GM21786 (cell line): ENCODE data around the gene SAMD9.
A peak's percentile ranks its signal among the peaks of the same experiment; 100 is the strongest.
"Not testable (repeated sequence)": the region's sequence is repeated elsewhere in the genome, so short reads cannot be mapped to it uniquely, and the experiment has no call there.

ENCODE experiments used
- ATAC-seq: cut with Tn5 transposase; IDR thresholded peaks from one replicate; pipeline ENCODE4 v1.9.1; 2021; ENCODE audit not compliant: unreplicated experiment

The SAMD9 gene

DNA sequence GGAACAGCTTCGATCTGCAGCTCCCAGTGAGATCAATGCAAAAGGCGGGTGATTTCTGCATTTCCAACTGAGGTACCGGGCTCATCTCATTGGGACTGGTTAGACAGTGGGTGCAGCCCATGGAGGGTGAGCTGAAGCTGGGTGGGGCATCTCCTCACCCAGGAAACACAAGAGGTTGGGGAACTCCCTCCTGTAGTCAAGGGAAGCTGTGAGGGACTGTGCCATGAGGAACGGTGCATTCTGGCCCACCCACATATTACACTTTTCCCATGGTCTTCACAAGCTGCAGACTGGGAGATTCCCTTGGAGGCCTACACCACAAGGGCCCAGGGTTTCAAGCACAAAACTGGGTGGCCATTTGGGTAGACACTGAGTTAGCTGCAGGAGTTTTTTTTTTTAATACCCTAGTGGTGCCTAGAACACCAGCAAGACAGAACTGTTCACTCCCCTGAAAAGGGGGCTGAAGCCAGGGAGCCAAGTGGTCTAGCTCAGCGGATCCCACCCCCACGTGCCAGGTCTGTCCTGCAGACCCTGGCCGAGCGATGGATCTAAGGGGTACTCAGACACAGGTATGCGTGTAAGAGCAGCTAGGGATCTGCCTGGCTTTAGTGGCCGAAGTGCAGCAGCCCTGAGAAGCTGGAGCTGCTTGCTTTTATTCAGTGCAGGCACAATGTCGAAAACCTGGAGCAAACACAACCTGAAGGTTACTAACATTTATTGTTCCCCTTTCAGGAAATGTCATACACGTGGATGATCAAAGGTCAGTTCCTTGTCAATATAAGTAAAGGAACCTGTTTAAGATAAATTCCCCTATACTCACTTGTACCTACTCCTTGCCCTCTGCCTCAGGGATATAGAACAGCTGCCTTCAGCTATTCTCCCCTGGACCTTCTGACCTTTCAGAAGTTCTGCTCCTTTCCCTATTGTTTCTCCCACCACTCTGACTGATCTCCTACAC lies 3.1 kb upstream of the SAMD9 start:
- no peak for ATAC-seq

DNA sequence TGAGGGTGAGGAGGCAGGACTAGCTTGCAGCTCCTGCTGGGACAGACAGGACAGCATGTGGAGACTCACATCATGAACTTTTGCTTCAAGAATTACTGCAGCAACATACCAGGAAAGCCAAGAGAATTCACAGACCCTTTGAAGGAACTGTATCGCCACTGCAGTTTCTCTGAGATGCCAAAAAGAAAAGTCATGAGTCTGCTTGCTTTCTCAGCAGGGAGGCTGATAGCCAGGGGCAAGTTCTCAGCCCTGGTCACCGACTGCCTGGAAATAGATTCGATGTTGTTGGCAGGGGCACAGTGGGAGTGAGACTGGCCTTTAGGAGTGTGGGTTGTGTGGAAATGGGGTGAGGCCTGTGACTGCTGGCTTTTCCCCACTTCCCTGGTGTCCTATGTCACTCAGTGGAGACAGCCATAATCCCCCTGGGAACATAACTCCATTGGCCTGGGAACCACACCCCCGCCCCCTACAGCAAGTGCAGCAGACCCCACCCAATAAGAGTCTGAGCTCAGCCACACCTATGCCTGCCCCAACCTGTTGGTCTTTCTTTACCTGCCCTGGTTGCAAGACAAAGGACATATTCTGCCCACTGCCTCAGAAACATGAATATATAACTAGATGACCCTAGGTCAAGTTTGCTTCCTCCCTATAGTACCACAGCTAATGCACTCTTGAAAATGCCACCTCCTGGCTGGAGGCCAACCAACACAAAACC lies 1.6 kb upstream of the SAMD9 start:
- no peak for ATAC-seq

DNA sequence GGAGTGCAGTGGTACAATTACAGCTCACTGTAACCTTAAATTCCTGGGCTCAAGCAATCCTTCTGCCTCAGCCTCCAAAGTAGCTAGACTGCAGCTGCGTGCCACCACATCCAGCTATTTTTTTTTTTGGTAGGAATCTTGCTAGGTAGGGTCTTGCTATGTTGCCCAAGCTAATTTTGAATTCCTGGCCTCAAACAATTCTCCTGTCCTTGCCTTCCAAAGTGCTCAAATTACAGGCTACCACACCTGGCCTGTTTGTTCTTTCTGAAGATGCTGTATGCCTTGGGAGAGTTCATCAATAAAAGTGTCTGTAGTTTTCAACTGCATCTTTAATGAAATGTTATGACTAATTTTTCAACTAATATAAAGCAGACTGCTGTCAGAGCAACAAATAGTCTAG lies 452 bp downstream of the SAMD9 start:
- ATAC-seq: peak; percentile 7

DNA sequence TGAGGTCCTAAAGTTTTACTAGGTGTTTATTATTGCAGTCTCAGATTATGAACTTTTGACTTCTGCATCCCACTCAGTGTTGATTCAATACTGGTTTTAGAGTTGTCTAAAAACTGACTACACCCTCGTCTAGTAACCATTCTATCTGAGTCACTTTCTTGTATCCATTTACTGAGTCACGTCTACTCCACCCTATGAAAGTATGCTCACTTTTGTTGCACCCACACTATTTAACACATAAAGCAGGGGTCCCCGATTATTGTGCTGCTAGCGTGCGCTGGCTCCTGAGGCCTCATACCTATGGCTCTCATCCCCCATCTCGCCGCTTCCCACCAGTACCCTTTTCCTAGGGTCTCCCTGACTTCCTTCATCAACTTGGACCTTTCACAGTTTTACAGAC lies 2.0 kb downstream of the SAMD9 start:
- no peak for ATAC-seq

DNA sequence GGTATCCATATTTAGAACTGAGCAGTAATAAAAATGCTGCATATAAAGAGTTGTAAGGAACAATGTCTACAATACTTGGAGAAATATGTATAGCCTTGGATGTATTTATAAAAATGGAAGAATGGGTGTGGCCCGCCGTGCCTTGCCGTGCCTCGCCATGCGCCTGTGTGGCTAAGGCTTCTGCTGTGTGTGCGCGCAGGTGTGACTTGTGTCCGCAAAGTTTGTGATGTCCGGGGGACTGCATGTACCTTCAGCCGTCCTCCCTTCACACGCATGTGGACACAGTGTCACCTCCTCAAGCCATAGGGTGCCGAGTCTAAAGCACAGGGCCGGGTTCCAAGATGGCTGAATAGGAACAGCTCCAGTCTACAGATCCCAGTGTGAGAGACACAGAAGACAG lies 9.8 kb downstream of the SAMD9 start:
- no peak for ATAC-seq

DNA sequence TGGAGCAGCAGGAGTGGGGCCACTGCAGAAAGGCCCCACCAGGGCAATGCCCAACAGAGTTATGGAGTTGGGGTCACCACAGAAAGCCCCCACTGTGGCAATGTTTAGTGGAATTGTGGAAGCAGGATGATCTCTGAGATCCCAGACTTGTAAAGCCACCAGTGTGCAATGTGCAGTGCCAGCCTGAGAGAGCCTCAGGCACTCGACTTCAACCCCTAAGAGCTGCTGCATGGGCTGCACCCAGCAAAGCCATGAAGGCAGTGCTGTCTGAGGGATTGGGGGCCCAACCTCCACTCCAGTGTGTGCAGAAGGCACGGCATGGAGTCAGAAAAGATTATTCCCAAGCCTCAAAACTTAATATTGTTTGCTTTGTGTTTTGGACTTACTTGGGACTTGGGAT lies 20.4 kb downstream of the SAMD9 start:
- no peak for ATAC-seq

DNA sequence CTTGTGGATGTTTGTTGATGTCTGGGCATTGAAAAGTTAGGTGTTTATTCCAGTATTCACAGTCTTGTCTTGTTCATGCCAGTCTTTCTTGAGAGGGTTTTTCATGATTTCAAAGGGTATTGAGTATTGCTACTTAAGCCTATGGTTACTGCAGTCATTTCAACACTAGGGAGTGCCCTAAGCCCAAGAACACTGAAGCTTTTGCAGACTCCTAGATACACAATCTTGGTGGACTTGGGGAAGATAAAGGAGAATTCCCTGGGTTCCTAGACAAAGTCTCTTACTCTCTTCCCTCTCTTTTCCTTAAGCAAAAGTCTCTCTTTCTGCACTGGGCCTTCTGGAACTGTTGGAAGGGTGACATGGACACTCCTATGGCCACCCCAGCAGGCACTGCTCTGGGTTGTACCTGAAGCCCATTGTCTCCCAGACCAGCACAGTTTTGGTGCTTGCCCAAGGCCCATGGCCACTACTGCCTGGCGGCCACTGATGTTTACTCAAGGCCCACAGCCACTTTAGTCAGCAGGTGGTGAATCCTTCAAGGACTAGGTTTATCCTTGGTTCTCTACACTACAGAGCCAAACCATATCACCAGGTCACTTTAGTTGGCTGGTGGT lies 24.9 kb downstream of the SAMD9 start:
- peak; percentile 71 for ATAC-seq

DNA sequence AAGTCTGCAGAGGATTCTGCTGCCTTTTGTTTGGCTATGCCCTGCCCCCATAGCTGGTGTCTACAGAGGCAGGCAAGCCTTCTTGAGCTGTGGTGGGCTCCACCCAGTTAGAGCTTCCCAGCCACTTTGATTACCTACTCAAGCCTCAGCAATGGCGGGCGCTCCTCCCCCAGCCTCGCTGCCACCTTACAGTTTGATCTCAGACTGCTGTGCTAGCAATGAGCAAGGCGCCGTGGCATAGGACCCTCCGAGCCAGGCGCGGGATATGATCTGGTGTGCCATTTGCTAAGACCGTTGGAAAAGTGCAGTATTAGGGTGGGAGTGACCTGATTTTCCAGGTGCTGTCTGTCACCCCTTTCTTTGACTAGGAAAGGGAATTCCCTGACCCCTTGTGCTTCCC lies 44.4 kb downstream of the SAMD9 start:
- ATAC-seq: not testable (repeated sequence)

DNA sequence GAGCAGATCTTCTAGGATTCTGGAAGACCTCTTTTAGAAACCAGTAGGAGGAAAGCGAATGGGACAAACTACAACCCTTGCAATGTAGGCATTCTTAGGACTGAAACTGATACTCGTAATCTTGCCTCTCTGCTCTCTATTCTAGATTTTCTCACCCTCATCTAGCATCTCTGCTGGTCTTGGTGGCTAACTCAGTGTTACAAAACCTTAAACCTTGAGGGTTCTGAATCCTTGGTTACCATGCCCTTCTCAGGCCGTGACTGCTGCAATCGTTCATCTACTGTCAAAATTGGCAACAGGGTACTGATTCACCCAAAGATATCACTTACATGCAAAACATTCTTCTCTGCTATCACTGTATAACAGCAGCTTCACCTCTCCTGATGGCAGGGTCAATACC lies 55.2 kb downstream of the SAMD9 start:
- no peak for ATAC-seq

DNA sequence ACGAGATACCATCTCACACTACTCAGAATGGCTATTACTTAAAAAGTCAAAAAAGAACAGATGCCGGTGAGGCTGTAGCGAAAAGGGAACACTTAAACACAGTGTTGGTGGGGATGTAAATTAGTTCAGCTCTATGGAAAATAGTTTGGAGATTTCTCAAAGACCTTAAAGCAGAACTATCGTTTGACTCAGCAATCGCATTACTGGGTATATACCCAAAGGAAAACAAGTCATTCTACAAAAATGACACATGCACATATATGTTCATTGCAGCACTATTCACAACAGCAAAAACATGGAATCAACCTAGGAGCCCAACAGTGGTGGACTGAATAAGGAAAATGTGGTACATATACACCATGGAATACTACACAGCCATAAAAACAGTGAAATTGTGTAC lies 56.9 kb downstream of the SAMD9 start:
- ATAC-seq: no peak

DNA sequence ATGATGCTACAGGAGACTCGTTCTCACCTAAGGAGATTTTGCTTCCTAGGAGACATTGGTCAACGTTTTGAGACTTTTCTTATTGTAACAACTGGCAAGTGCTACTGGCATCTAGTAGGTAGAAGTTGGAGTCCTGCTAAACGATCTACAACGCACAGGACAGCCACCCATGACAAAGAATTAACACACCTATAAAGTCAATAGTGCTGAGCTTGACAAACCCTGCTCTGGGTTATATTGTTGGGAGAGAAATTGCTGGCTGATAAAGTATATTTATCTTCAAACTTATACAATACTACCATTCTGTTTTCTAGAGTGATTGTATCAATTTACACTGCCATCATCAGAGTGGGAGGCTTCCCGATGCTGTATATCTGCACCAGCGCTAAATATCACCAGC lies 57.8 kb downstream of the SAMD9 start:
- no peak for ATAC-seq

DNA sequence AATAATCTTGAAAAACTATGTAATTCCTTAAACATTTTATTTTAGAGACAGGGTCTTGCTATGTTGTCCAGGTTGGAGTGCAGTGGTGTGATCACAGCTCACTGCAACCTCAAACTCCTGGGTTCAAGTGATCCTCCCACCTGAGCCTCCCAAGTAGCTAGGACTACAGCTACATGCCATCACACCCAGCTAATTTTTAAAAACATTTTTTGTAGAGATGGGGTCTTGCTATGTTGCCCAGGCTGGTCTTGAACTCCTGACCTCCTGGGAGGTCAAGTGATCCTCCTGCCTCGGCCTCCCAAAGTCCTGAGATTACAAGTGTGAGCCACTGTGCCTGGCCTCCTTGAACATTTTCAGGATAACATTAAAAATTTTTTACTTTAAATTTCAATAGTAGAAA lies 61.2 kb downstream of the SAMD9 start:
- ATAC-seq: not testable (repeated sequence)

DNA sequence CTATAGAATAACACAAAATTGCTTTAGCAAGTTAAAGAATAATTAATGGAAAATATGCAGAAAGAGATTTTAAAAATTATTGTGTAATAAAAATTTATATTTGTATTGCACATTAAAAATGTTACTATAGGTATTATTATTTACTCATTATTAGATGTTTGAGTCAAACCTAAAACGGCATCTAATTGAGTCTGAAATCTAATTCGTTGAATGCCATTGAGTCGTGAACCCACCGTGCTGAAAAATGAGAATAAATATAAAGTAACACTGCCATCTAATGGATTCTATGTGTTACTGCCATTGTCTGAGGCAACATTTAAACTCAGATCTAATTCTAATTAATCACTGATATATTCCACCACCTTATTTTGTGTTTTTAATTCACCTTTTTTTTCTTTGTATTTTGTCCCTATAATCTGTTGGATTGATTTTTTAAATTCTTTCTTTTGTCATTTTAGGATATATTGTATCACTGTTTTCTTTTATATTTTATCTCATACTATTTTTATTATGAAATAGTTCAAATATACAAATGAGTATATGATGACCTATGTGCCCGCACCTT lies 62.2 kb downstream of the SAMD9 start:
- peak; percentile 74 for ATAC-seq

DNA sequence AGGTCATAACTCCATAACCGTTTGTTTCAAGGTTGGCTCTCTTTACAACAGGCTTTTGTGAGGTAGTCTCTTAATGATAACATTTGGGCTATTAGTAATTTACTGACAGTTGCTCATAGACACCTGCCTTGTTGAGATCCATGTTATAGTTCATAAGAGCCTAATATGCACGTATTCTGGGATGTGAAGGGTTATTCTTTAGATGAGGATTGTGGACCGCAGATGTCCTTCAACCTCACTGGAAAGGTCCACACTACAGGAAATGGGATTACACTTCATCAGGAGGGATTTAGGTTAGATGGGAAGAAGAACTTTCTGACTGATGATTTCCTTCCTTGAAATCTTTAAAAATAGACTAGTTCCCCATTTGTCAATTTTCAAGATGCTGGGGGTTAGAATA lies 62.8 kb downstream of the SAMD9 start:
- no peak for ATAC-seq

DNA sequence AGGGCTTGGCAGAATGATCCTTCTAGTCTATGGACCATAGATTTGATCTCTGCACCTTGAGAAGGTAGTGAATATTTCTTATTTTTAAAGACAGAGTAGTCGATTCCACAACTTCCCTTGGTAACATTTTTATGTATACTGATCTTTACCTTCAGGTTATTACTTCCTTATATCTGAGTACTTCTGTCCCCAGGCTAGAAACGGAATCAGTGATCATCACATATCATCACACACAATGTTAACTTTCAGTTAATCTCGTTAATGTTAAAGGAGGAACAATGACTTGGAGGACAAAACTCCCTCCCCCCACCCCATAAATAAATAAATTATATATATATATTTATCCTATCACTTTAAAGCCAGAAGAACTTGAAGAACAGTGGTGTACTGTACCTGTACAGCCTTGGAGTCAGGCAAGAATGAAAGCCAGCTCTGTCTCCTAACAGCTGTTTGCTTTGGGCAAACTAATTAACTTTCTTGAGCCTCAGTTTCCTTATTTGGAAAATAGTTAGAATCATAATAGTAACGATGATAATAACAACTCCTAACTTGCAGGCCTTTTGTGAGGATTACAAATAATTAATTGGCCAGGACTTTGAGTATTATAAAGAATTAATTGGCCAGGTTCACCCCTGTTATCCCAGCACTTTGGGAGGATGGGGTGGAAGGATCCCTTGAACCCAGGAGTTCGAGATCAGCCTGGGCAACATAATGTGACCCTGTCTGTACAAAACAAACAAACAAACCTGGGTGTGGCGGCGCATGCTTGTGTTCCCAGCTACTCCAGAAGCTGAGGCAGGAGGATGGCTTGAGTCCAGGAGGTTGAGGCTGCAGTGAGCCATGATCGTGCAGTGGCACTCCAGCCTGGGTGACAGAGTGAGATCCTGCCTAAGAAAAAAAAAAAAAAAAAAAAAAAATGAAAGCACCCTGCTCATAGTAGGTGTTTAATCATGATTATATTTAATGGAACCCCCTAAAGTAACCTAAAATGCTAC lies 63.5 kb downstream of the SAMD9 start:
- no peak for ATAC-seq

DNA sequence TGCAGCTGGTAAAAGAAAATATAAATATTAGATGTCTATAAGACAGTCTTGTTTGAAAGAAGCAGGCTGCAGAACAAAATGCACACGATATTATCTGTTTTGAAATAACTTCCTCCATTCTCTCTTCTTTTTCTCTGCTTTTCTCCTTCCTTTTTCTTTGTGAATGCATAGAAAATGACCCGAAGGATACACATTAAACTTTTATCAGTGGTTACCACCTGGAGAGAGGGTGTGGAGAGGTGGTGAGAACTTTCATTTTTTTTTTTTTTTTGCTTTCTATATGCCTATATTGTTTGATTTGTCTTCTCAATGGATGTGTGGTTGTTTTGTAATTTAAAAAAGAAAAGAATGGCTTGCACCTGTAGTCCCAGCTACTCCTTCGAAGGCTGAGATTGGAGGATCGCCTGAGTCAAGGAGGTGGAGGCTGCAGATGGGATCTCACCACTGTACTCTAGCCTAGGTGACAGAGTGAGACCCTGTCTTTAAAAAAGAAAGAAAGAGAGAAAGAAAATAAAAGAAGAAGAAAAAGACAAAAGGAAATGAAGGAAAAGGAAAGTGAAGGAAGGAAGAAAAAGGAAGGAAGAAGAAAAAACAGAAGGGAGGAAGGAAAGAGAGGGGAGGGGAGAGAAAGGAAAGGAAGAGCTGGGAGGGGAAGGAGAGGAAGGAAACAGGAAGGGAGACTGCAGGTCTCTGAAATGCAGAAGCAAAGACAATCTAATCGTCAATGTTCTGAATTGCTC lies 64.4 kb downstream of the SAMD9 start:
- ATAC-seq: no peak

DNA sequence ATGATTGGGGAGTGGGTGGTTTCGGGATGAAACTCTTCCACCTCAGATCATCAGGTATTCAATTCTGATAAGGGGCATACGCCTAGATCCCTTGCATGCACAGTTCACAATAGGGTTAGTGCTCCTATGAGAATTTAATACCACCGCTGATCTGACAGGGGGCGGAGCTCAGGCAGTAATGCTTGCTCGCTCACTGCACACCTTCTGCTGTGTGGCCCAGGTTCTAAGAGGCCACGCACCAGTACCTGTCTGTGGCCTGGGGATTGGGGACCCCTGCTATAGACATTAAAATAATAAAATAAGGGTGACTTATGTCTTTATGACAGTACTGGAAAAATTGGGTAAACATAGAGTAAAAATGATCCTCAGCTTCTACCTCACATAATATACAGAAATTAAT lies 66.1 kb downstream of the SAMD9 start:
- ATAC-seq: no peak
